Fibroblast of pulmonary artery (primary cell): ENCODE data around the gene CDK12.

Experiments used
- DNase-seq: peaks from one replicate; pipeline ENCODE4 v3.0.0-alpha.2; 2010; ENCODE audit warnings: low read depth
- H3K4me3 ChIP-seq: replicated peaks from 2 replicates; pipeline ENCODE4 v1.5.1; 2011; ENCODE audit warnings: low read depth, mild to moderate bottlenecking, control low read depth, low read length, moderate library complexity
- CTCF ChIP-seq: IDR thresholded peaks from 2 replicates; pipeline ENCODE4 v1.5.1; 2011; ENCODE audit warnings: mild to moderate bottlenecking, control low read depth, low read length, inconsistent platforms; ENCODE audit errors: missing control alignments

Gene CDK12

GRCh38 chr17:39581071-39581758 lies 119.9 kb downstream of the CDK12 start:
- no peak for DNase-seq
- H3K4me3 ChIP-seq: no peak overlapping the region
- TF ChIP-seq CTCF: no peak

GRCh38 chr17:39581759-39582085 lies 120.4 kb downstream of the CDK12 start:
- no peak overlapping the region for H3K4me3 ChIP-seq
- TF ChIP-seq CTCF: no peak
- no peak for DNase-seq

DNA sequence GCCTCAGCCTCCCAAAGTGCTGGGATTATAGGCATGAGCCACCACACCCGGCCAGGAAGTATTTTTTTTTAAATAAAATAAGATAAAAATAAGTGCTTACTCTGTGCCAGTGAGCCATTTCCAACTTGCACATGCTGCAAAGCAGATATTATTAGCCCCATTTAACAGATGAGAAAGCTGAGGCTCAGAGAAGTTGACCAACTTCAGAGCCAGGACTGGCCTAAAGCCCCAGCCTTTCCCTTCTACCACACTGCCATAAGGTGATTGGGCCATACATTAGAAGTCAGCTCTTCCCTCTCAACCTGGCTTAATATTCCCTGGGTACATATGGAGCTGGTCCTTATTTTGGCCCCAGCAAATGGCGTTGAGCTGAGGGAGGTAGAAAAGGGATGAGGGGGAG lies 121.4 kb downstream of the CDK12 start:
- DNase-seq: no peak

More for the DNA sequence above, 121.4 kb downstream of the CDK12 start:
- H3K4me3 ChIP-seq: no peak overlapping the region
- TF ChIP-seq CTCF: no peak
